Large intestine (tissue), 3 donors: ENCODE data around the gene RGS19. TPM values are rescaled to one million over a fixed set of nuclear protein-coding genes. Genes with fewer than 3 reads are reported as not detected.

Experiments used
- DNase-seq, 2 donors: peaks; one replicate each; pipeline versions ENCODE4 v3.0.0 to v3.0.0-alpha.2; 2013
- H3K27ac ChIP-seq: one replicate; pipeline ENCODE4 v1.5.1; 2013; ENCODE audit warnings: low read length
- H3K27me3 ChIP-seq: 2 replicates; pipeline ENCODE4 v1.6.1; 2013; ENCODE audit warnings: low read length; ENCODE audit not compliant: control insufficient read depth, insufficient read depth
- H3K36me3 ChIP-seq: 2 replicates; pipeline ENCODE4 v1.6.1; 2013; ENCODE audit warnings: low read length; ENCODE audit not compliant: control insufficient read depth, insufficient read depth
- H3K4me1 ChIP-seq: one replicate; pipeline ENCODE4 v1.6.1; 2013; ENCODE audit warnings: low read length; ENCODE audit not compliant: control insufficient read depth, insufficient read depth
- H3K4me3 ChIP-seq: one replicate; pipeline ENCODE4 v1.5.1; 2013; ENCODE audit warnings: low read length
- H3K9me3 ChIP-seq: one replicate; pipeline ENCODE4 v1.6.1; 2013; ENCODE audit warnings: mild to moderate bottlenecking, low read depth, low read length, moderate library complexity; ENCODE audit not compliant: control insufficient read depth
- WGBS: methylation state at CpG from one replicate; pipeline ENCODE4 v1.1.5; 2013; ENCODE audit warnings: low lambda C conversion rate; ENCODE audit not compliant: insufficient coverage; 5-methylcytosine and 5-hydroxymethylcytosine counted together
- polyA plus RNA-seq: library from polyadenylated mRNA; unstranded; fragments of 120-200 nt; gene quantifications from one replicate; pipeline ENCODE4 v1.2.1, GENCODE V29; 2013

RGS19 gene
- polyA plus RNA-seq, 1 donor = 5.9 TPM

DNA sequence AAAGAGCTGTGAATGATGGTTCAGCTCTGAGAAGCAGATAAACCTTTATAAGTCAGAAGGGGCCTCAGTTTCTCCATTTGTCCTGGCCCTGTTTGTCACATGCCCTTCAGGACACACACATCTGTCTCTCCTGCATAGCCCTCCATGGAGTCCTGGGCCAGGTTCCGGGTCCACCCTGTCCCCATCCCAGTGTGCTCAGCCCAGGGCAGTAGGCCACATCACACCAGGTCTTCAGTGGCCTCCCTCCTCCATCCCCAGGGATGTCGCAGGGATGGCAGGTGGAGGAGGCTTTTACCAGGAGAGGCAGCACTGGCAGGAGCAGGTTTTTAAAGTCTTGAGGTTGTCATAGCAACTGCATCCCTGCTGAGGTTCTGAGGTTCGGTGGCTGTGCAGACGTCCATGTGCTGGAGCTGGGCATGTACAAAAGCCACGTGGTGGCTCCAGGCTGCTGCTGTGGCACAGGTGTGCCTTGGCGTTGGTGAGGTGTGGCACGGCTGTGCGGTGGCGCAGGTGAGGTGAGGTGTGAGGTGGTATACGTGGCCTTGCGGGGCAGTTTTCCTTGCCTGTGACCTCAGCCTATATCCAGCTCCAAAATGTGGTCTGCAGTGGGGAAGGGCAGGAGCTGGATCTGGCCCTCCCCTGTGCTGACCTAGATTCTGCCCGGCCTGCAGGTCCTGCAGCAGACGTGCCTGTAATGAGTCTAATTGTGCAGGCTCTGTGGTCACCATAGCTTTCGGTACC is 36.0 kb upstream of the RGS19 start:
- Histone ChIP-seq H3K27ac (no peak overlapping the region), H3K36me3 (no peaks in the 10 kb centered on the region), H3K9me3 (no peaks in the 10 kb centered on the region), H3K27me3 (no peaks in the 10 kb centered on the region), H3K4me1 (no peaks in the 10 kb centered on the region), H3K4me3 (no peak overlapping the region)
- no peak for DNase-seq
- WGBS = no CpG with 5 or more reads among the region's 14 CpGs

DNA sequence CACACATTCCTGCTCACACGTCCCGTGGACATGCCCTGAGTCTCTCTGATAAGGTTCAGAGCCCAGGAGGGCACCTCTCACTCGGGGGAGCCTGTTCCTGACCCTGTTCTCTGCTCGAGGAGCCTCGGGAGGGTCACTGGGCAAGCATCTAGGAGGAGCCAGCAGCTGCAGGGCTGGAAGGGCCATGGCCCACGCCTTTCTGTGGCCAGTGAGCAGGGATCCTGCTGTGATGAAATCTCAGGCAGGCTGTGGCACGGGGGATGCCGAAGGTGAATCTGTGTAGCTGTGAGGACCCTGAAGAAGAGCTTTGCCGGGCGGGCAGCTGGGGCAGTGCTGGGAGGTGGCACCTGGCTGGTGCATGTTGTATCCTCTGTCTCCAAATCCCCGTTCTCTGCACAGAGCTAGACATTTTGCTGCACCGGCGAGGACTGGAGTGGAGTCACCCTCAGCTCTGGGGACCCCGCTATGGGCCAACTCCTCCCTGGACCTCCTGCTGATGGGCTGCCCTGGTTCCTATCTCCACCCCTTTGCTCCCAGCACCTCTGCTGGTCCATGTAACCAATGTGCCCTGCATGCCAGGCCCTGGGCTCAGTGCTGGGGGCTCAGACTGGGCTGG is 35.1 kb upstream of the RGS19 start:
- no peaks in the 10 kb centered on the region for H3K27me3 ChIP-seq
- H3K4me3 ChIP-seq = no peak overlapping the region
- no peak for DNase-seq
- H3K27ac ChIP-seq = no peak overlapping the region
- no peaks in the 10 kb centered on the region for H3K4me1 ChIP-seq
- no peaks in the 10 kb centered on the region for H3K36me3 ChIP-seq
- no peaks in the 10 kb centered on the region for H3K9me3 ChIP-seq
- no CpG with 5 or more reads among the region's 14 CpGs for WGBS

- Histone ChIP-seq H3K36me3 (no peaks in the 10 kb centered on the region), H3K4me1 (no peaks in the 10 kb centered on the region), H3K4me3 (no peak overlapping the region), H3K27me3 (no peaks in the 10 kb centered on the region), H3K27ac (no peak overlapping the region), H3K9me3 (no peaks in the 10 kb centered on the region)
- DNase-seq = no peak
- no CpG with 5 or more reads among the region's 13 CpGs for WGBS
These were observed 34.6 kb upstream of the RGS19 start for GRCh38 chr20:64113796-64114355.

GRCh38 chr20:64113444-64113775 is 34.1 kb upstream of the RGS19 start:
- Histone ChIP-seq H3K27ac (no peak overlapping the region), H3K4me1 (no peaks in the 10 kb centered on the region), H3K4me3 (no peak overlapping the region), H3K27me3 (no peaks in the 10 kb centered on the region), H3K9me3 (no peaks in the 10 kb centered on the region), H3K36me3 (no peaks in the 10 kb centered on the region)
- WGBS = no CpG with 5 or more reads among the region's 6 CpGs
- no peak for DNase-seq

- no peak overlapping the region for H3K27ac ChIP-seq
- no peaks in the 10 kb centered on the region for H3K9me3 ChIP-seq
- no peak for DNase-seq
- WGBS = no CpG with 5 or more reads among the region's 18 CpGs
- no peak overlapping the region for H3K4me3 ChIP-seq
- H3K36me3 ChIP-seq = no peaks in the 10 kb centered on the region
- H3K27me3 ChIP-seq = peaks cover 4% of the 10 kb centered on the region
- no peaks in the 10 kb centered on the region for H3K4me1 ChIP-seq
These were observed 33.5 kb upstream of the RGS19 start for GRCh38 chr20:64112691-64113443.

GRCh38 chr20:64111841-64112641 is 32.7 kb upstream of the RGS19 start:
- no peak for DNase-seq
- H3K36me3 ChIP-seq = no peaks in the 10 kb centered on the region

DNA sequence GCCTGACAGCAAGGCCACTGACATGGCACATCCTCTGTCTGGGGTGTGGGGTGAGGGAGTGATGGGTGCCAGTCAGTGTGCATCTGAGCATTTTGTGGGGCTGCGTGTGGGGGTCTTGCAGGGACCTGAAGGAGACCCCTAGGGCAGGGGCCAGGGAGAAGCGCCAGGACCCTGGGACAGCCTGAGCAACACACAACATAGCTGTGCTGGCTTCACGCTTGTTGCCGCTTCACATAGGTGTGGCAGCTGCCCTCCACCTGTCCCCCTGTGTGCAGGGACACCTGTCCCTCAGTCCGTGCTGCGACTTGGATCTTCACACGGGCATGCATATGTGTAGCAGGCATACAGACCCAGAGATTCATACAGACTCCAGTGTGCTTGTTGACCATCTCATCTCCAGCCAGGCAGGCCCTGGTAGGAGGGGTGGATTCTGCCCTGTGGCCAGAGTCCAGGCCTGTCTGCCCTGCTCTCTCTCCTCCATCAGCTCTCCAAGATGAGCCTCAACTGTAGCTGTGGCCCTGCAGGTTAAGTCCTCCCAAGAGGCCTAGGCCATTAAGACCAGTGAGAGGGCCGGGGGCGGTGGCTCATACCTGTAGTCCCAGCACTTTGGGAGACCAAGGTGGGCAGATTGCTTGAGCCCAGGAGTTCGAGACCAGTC is 31.2 kb upstream of the RGS19 start:
- H3K9me3 ChIP-seq = no peaks in the 10 kb centered on the region
- H3K4me1 ChIP-seq = no peaks in the 10 kb centered on the region
- no peak for DNase-seq
- peaks cover 8% of the 10 kb centered on the region for H3K27me3 ChIP-seq
- no peak overlapping the region for H3K4me3 ChIP-seq
- no peak overlapping the region for H3K27ac ChIP-seq
- H3K36me3 ChIP-seq = no peaks in the 10 kb centered on the region
- WGBS = no CpG with 5 or more reads among the region's 10 CpGs

More at GRCh38 chr20:64111841-64112641, 32.7 kb upstream of the RGS19 start:
- no peak overlapping the region for H3K27ac ChIP-seq
- H3K27me3 ChIP-seq = peaks cover 8% of the 10 kb centered on the region
- H3K4me3 ChIP-seq = no peak overlapping the region
- WGBS = no CpG with 5 or more reads among the region's 19 CpGs
- no peaks in the 10 kb centered on the region for H3K9me3 ChIP-seq
- H3K4me1 ChIP-seq = no peaks in the 10 kb centered on the region

DNA sequence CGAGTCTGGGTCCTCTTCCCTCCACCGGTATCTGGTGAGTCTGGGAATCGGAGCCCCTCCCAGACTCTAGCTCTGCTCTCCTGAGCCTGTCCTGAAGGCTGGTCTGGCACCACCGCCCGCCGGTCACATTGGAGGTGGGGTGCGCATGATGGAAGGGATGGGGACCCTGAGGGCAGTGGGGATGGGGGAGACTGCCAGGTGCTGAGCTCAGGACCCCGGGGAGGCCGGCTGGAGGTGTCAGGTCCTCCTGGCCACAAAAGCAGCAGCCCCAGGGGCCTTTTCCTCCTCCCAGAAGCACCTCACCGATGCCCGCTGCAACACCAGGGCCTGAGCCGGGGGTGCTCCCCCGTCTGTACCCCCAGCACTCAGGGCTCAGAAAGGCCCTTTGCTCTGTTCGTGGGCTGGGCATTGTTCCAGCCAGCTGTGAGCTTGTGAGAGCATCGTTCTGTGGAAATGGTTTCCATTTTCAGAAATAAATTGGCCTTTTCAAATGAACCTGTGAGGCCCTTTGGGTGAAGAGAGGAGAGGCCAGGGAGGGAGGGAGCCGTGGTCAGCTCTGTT is 30.6 kb upstream of the RGS19 start:
- Histone ChIP-seq H3K9me3 (no peaks in the 10 kb centered on the region), H3K4me1 (no peaks in the 10 kb centered on the region), H3K27me3 (peaks cover 8% of the 10 kb centered on the region), H3K4me3 (no peak overlapping the region), H3K36me3 (no peaks in the 10 kb centered on the region), H3K27ac (no peak overlapping the region)
- no CpG with 5 or more reads among the region's 16 CpGs for WGBS
- no peak for DNase-seq

DNA sequence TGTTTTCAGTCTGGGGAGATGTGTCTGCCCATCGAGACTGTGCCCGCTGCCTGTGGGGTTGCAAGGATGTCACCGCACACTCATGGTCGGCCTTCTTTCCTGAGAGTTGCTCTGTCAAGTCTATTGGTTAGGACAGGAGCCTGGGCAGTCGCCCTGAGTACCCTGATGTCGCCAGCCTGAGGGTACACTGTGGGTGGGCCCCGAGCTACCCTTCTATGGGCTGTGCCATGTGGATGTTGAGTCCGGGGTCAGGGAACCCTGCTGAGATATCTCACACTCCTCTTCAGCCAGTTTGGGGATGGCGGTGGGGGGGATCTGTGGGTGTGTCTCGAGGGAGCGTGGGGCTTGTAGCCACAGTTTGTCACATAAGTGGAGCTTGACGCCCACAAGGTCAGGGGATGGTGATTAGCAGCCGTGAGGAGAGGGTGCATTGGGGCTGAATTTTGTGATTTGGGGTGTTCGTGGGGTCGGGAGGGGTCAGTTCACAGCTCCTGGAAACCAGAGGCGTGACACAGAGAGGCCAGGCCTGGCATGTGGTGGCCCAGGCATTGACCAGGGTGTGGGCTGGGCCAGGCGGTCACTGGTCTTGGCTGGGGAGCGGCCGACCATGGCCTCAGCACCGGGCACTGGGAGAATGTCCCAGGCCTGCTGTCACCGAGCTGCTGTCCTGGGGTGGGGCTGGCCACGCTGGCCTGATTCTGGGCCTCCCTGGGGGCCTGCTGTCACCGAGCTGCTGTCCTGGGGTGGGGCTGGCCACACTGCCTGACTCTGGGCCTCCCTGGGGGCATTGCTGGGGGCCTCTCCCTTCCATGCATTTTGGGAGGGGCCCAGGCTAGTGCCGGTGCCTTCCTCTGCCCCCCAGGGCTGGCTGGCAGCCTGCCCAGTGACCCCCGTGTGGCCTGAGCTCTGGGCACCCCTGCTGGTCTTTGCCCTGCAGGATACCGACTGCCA is 29.7 kb upstream of the RGS19 start:
- DNase-seq = no peak
- WGBS = no CpG with 5 or more reads among the region's 26 CpGs
- no peaks in the 10 kb centered on the region for H3K36me3 ChIP-seq
- no peak overlapping the region for H3K27ac ChIP-seq
- no peak overlapping the region for H3K4me3 ChIP-seq
- H3K27me3 ChIP-seq = peaks cover 11% of the 10 kb centered on the region
- no peaks in the 10 kb centered on the region for H3K4me1 ChIP-seq
- H3K9me3 ChIP-seq = no peaks in the 10 kb centered on the region
